Fibroblast of lung (primary cell): ENCODE results near the gene GALNT17.

Experiments
- CTCF ChIP-seq, 2 donors: IDR thresholded peaks in 1 of 2; conservative IDR thresholded peaks in 1 of 2; 1 replicate in 1 of 2; 2 replicates in 1 of 2; pipeline ENCODE4 v1.5.1; 2011 to 2012; ENCODE audit warnings: low read length in 2 of 2, control low read depth in 1 of 2, inconsistent platforms in 1 of 2, low read depth in 1 of 2, mild to moderate bottlenecking in 1 of 2
- EZH2 ChIP-seq: IDR thresholded peaks from 2 replicates; pipeline ENCODE4 v1.5.1; 2012; ENCODE audit warnings: low read length, control low read depth, mild to moderate bottlenecking; ENCODE audit errors: missing control alignments

- TF ChIP-seq CTCF (conservative IDR thresholded peaks at IDR 0.05 in 1 of 2, IDR thresholded peaks at IDR 0.05 in 1 of 2; ENCODE audit: low read depth in 1 of 2, low read length in 2 of 2) (no peak), EZH2 (no peak)
Observed at GRCh38 chr7:71598553-71598952, 466.6 kb downstream of the GALNT17 start.
